ENCODE results near the gene DLG1. TPM values are rescaled to one million over a fixed set of nuclear protein-coding genes. Genes with fewer than 3 reads are reported as not detected.
"Not testable (repeated sequence)": the region's sequence is repeated elsewhere in the genome, so short reads cannot be mapped to it uniquely, and the experiment has no call there.

The DLG1 gene
- total RNA-seq, 1 donor from 2014 or later = 80.2 TPM

DNA sequence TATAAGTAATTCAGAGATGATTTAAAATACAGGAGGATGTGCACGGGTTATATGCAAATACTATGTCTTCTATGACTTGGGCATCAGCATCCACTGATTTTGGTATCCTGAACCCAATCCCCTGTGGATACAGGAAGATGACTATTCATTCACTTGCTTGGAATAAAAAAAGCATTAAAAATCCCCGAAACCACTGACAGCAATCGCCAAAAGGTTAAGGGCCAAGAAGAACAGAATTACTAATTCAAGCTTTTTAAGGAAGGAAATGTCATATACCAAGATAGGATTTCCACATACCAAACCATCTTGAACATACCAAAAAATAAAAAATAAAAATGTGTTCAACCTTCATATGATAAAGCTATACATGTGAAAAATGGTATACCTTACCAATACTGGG, 93.7 kb downstream of the DLG1 start:
- H3K4me1 ChIP-seq = peaks cover 31% of the 10 kb centered on the region
- no peak for ATAC-seq
- no peak overlapping the region for H3K27ac ChIP-seq
- no peak for DNase-seq
- H3K36me3 ChIP-seq = no peaks in the 10 kb centered on the region
- H3K27me3 ChIP-seq (ENCODE audit: low read depth) = no peaks in the 10 kb centered on the region
- TF ChIP-seq, protein P1, sequence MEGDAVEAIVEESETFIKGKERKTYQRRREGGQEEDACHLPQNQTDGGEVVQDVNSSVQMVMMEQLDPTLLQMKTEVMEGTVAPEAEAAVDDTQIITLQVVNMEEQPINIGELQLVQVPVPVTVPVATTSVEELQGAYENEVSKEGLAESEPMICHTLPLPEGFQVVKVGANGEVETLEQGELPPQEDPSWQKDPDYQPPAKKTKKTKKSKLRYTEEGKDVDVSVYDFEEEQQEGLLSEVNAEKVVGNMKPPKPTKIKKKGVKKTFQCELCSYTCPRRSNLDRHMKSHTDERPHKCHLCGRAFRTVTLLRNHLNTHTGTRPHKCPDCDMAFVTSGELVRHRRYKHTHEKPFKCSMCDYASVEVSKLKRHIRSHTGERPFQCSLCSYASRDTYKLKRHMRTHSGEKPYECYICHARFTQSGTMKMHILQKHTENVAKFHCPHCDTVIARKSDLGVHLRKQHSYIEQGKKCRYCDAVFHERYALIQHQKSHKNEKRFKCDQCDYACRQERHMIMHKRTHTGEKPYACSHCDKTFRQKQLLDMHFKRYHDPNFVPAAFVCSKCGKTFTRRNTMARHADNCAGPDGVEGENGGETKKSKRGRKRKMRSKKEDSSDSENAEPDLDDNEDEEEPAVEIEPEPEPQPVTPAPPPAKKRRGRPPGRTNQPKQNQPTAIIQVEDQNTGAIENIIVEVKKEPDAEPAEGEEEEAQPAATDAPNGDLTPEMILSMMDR (IDR thresholded peaks at IDR 0.05) = no peak
- no peak overlapping the region for H3K4me3 ChIP-seq
- H3K9me3 ChIP-seq = no peaks in the 10 kb centered on the region
- intact Hi-C loops (cut with DNase I) = no loop called here

GRCh38 chr3:197203714-197204146, 94.7 kb downstream of the DLG1 start:
- no peak overlapping the region for H3K4me3 ChIP-seq
- H3K4me1 ChIP-seq = peaks cover 31% of the 10 kb centered on the region
- TF ChIP-seq, protein P1 (IDR thresholded peaks at IDR 0.05) = no peak
- no peak for DNase-seq
- ATAC-seq = no peak
- H3K36me3 ChIP-seq = no peaks in the 10 kb centered on the region
- intact Hi-C loops (cut with DNase I) = no loop called here
- H3K27ac ChIP-seq = no peak overlapping the region
- H3K9me3 ChIP-seq = no peaks in the 10 kb centered on the region
- no peaks in the 10 kb centered on the region for H3K27me3 ChIP-seq (ENCODE audit: low read depth)

DNA sequence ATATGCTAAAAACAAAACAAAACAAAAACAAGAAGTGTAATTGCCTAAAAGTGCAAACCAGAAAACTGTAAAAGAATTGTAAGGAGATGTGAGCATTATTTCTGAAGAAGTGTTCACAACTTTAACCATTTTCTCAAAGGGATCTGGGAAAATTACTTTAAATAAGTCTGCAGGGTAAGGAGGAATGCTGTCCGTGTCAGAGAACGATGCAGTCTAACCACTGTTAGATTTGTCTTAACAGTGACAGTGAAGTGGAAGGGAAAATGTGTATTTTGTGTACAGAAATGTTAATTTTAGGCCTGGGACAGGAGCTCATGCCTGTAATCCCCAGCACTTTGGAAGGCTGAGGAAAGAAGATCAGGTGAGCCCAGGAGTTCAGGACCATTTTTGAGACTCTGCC, 95.7 kb downstream of the DLG1 start:
- H3K9me3 ChIP-seq = no peaks in the 10 kb centered on the region
- no peaks in the 10 kb centered on the region for H3K36me3 ChIP-seq
- ATAC-seq = no peak
- DNase-seq = no peak
- H3K27me3 ChIP-seq (ENCODE audit: low read depth) = no peaks in the 10 kb centered on the region
- H3K4me3 ChIP-seq = no peak overlapping the region
- intact Hi-C loops (cut with DNase I) = no loop called here
- H3K4me1 ChIP-seq = peaks cover 31% of the 10 kb centered on the region
- TF ChIP-seq, protein P1 (IDR thresholded peaks at IDR 0.05) = no peak
- no peak overlapping the region for H3K27ac ChIP-seq

DNA sequence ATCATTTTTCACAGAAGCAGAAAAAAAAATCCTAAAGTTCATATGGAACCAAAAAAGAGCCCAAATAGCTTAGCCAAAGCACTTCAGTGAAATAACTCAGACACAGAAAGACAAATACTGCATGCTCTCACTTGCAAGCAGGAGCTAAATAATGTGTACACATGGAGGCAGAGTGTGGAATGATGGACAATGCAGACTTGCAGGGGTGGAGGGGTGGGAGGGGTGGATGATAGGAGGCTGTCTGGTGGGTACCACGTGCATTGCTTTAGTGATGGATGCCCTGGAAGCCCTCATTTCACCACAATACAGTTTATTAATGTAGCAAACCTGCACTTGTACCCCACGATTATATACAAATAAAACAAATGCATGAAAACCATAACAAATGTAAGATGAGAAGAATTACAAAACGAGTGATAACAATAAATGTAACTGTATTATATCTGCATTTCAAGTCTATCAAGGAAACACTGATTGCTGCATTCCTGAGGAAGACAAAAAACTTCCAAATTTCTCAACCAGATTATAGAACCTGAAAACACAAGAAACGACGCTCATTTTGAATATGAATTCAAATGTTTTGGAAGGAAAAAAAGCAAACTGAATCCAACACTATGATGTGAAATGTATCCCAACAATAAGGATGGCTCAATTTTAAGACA, 96.5 kb downstream of the DLG1 start:
- TF ChIP-seq, protein P1 (IDR thresholded peaks at IDR 0.05) = no peak

GRCh38 chr3:197200856-197201255, 97.6 kb downstream of the DLG1 start:
- peaks cover 31% of the 10 kb centered on the region for H3K4me1 ChIP-seq
- intact Hi-C loops (cut with DNase I); H3K9me3 ChIP-seq; H3K27ac ChIP-seq; ATAC-seq; H3K27me3 ChIP-seq (ENCODE audit: low read depth); H3K4me3 ChIP-seq; DNase-seq; H3K36me3 ChIP-seq: not testable (repeated sequence)

More for the DNA sequence above, 96.5 kb downstream of the DLG1 start:
- H3K4me3 ChIP-seq = no peak overlapping the region
- H3K4me1 ChIP-seq = peaks cover 31% of the 10 kb centered on the region
- H3K27ac ChIP-seq = no peak overlapping the region
- H3K27me3 ChIP-seq (ENCODE audit: low read depth) = no peaks in the 10 kb centered on the region
- intact Hi-C loops (cut with DNase I) = no loop called here
- H3K9me3 ChIP-seq = no peaks in the 10 kb centered on the region
- no peak for DNase-seq
- ATAC-seq = no peak
- no peaks in the 10 kb centered on the region for H3K36me3 ChIP-seq

GRCh38 chr3:197197334-197197733, 101.1 kb downstream of the DLG1 start:
- Histone ChIP-seq H3K27ac (no peak overlapping the region), H3K27me3 (ENCODE audit: low read depth) (no peaks in the 10 kb centered on the region), H3K9me3 (no peaks in the 10 kb centered on the region), H3K4me3 (no peak overlapping the region), H3K36me3 (no peaks in the 10 kb centered on the region), H3K4me1 (no peaks in the 10 kb centered on the region)
- DNase-seq (no peak), ATAC-seq (no peak)
- TF ChIP-seq, protein P1 (IDR thresholded peaks at IDR 0.05) = no peak
- intact Hi-C loops (cut with DNase I) = no loop called here

Measured in lower lobe of right lung (tissue), 2 donors.